Kidney tubule cell (primary cell): Measurements from ENCODE around the gene CEACAM20.
A peak's percentile ranks its signal among the peaks of the same experiment; 100 is the strongest.
"Not testable (repeated sequence)": the region's sequence is repeated elsewhere in the genome, so short reads cannot be mapped to it uniquely, and the experiment has no call there.

Experiments
- DNase-seq: peaks from one replicate; pipeline ENCODE4 v3.0.0-alpha.2; 2018; ENCODE audit warnings: low spot score

CEACAM20 gene

DNA sequence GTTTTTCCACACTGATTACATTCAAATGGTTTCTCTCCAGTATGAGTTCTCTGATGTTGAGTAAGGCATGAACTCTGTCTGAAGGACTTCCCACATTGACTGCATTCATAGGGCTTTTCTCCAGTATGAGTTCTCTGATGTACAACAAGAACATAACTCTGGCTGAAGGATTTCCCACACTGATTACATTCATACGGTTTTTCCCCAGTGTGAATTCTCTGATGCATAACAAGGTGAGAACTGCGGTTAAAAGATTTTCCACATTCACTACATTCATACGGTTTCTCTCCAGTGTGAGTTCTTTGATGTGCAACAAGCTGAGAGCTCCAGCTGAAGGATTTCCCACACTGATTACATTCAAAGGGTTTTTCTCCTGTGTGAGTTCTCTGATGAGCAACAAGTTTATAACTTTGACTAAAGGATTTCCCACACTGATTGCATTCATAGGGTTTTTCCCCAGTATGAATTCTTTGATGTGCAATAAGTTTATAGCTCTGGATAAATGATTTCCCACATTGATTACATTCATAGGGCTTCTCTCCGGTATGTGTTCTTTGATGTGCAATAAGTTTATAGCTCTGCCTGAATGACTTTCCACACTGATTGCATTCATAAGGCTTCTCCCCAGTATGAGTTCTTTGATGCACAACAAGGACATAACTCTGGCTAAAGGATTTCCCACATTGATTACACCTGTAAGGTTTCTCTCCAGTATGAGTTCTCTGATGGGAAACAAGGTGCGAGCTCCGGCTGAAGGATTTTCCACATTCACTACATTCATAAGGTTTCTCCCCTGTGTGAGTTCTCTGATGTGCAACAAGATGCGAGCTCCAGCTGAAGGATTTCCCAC lies 52.7 kb downstream of the CEACAM20 start:
- peak; percentile 26 for DNase-seq

DNA sequence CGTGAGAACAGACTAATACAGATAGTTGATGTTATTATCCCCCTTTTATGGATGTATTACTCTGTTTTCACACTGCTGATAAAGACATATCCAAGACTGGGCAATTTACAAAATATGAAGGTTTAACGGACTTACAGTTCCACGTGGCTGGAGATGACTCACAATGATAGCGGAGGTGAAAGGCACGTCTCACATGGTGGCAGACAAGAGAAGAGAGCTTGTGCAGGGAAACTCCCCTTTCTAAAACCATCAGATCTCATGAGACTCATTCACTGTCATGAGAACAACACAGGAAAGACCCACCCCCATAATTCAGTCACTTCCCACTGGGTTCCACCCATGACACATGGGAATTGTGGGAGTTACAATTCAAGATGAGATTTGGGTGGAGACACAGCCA lies 60.7 kb downstream of the CEACAM20 start:
- not testable (repeated sequence) for DNase-seq

DNA sequence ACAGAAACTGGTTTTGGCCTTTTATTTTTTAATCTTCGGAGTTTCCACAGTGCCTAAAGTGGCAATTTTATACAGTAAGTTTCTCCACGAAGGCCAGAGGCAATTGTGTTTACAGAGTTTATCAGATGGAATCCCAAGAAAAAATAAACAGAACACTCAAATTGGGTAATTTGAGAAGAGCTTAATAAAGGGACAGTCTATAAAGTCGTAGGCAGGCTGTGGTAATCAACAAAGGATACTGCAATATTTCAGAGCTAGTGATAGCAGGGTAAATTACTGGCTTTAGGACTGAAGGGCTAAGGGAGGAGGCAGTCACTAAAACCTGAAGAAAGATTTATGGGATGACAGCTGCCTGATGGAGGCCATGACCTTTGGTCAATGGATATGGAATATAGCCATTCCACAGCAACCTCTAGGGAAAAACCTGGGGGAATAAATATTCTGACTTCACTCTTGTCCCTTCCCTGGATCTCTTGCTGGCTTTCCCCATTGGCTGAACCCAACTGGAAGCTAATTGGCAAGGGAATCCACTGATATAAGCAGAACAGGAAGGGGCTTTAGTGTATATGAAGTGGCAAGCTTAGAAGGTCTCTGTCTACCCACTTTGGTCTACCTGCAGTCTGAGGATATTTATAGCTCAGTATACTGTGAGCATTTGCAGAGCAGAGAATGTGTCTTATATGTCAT lies 66.7 kb downstream of the CEACAM20 start:
- not testable (repeated sequence) for DNase-seq
